ENCODE measurements around the gene ABCA13. TPM values are rescaled to one million over a fixed set of nuclear protein-coding genes. Genes with fewer than 3 reads are reported as not detected.

ABCA13 gene
- polyA plus RNA-seq, 3 donors, result 0.10 to 0.41 (median 0.37) TPM

DNA sequence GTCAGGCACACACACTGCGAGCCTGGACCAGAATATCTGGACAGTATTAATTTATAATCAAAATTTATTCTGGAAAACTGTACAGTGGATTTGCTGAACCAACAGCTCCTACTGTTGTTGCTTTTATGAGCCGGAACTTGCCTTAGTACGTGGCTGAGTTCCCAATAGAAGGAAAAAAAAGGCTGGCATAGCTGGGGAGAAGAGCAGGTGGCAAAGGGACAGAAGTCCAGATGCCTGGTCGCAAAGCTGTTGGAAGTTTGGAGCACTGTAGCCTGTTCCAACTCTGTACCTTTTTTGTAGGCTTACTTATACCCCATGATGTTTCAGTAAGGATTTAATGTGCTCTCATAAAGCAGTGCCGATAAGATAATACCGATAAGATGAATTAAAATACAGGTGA lies 333.8 kb downstream of the ABCA13 start:
- no peaks in the 10 kb centered on the region for H4K20me1 ChIP-seq (ENCODE audit: insufficient read depth, low read length)
- Mint-ChIP-seq H3K27me3 (ENCODE audit: low read depth in 3 of 3) (peaks cover 0 to 2% (median 0%) of the 10 kb centered on the region in 3 donors), H3K36me3 (peaks cover 0 to 2% of the 10 kb centered on the region in 2 donors), H3K4me3 (no peak overlapping the region), H3K27ac (no peak overlapping the region), H3K4me1 (no peaks in the 10 kb centered on the region), H3K9me3 (peaks cover 0 to 6% (median 0%) of the 10 kb centered on the region in 7 donors)
- no peak overlapping the region for H3K27ac ChIP-seq (ENCODE audit: low read depth in 1 of 2, low read length in 2 of 2)
- 100% methylated on average over 3 of the region's 6 CpGs for WGBS (ENCODE audit: insufficient coverage)
- H3K36me3 ChIP-seq (replicated peaks in 1 of 2; ENCODE audit: control insufficient read depth in 1 of 2, insufficient read depth in 2 of 2, low read length in 2 of 2), result no peaks in the 10 kb centered on the region
- no peaks in the 10 kb centered on the region for H3K9me3 ChIP-seq (replicated peaks in 1 of 2; ENCODE audit: control insufficient read depth in 1 of 2, insufficient read depth in 1 of 2, low read length in 2 of 2)
- no peak overlapping the region for H3K4me3 ChIP-seq (replicated peaks in 1 of 3; ENCODE audit: low read depth in 2 of 3, low read length in 3 of 3)
- intact Hi-C loops (cut with micrococcal nuclease), result no loop called here
- no peak for DNase-seq
- TF ChIP-seq, protein P1, sequence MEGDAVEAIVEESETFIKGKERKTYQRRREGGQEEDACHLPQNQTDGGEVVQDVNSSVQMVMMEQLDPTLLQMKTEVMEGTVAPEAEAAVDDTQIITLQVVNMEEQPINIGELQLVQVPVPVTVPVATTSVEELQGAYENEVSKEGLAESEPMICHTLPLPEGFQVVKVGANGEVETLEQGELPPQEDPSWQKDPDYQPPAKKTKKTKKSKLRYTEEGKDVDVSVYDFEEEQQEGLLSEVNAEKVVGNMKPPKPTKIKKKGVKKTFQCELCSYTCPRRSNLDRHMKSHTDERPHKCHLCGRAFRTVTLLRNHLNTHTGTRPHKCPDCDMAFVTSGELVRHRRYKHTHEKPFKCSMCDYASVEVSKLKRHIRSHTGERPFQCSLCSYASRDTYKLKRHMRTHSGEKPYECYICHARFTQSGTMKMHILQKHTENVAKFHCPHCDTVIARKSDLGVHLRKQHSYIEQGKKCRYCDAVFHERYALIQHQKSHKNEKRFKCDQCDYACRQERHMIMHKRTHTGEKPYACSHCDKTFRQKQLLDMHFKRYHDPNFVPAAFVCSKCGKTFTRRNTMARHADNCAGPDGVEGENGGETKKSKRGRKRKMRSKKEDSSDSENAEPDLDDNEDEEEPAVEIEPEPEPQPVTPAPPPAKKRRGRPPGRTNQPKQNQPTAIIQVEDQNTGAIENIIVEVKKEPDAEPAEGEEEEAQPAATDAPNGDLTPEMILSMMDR (IDR thresholded peaks at IDR 0.05), result no peak
- no peak overlapping the region for H3K9ac ChIP-seq (ENCODE audit: insufficient read depth, low read length, poor library complexity, severe bottlenecking)
- H3K4me1 ChIP-seq (ENCODE audit: control insufficient read depth in 1 of 2, insufficient read depth in 2 of 2, low read length in 2 of 2), result no peaks in the 10 kb centered on the region
- no peak overlapping the region for H3K4me2 ChIP-seq (replicated peaks; ENCODE audit: extremely low read depth, low read length, poor library complexity, severe bottlenecking)
- H2AFZ ChIP-seq (ENCODE audit: insufficient read depth, low read depth, low read length, poor library complexity, severe bottlenecking), result no peak overlapping the region
- no peaks in the 10 kb centered on the region for H3K79me2 ChIP-seq (ENCODE audit: insufficient read depth, low read length)
- no peaks in the 10 kb centered on the region for H3K27me3 ChIP-seq (ENCODE audit: control insufficient read depth in 2 of 2, insufficient read depth in 2 of 2, low read length in 2 of 2)

DNA sequence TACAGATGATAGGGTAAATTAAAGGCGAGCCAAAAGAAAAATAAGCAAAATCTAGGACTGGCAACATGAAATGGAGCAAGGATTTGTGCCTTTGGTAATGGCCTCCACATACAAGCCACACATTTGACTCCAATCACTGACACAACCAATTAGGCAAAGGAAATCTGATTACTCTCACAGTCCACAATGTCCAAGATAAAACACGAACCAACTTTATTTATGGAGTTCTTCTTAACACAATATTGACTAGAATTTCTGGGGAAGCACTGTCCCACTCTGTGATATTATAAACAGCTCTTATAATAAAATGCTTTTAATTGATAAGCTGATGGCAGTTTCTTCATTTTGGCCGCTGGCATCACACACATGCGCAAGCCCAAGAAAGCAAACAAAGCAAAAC lies 334.2 kb downstream of the ABCA13 start:
- H3K4me3 Mint-ChIP-seq, result no peak overlapping the region
- no peak for DNase-seq
- H4K20me1 ChIP-seq (ENCODE audit: insufficient read depth, low read length), result no peaks in the 10 kb centered on the region
- peaks cover 0 to 2% of the 10 kb centered on the region in 2 donors for H3K36me3 Mint-ChIP-seq
- H3K36me3 ChIP-seq (replicated peaks in 1 of 2; ENCODE audit: control insufficient read depth in 1 of 2, insufficient read depth in 2 of 2, low read length in 2 of 2), result no peaks in the 10 kb centered on the region
- no peak overlapping the region for H3K4me3 ChIP-seq (replicated peaks in 1 of 3; ENCODE audit: low read depth in 2 of 3, low read length in 3 of 3)
- peaks cover 0 to 6% (median 0%) of the 10 kb centered on the region in 7 donors for H3K9me3 Mint-ChIP-seq
- no peaks in the 10 kb centered on the region for H3K27me3 ChIP-seq (ENCODE audit: control insufficient read depth in 2 of 2, insufficient read depth in 2 of 2, low read length in 2 of 2)
- no peak overlapping the region for H3K9ac ChIP-seq (ENCODE audit: insufficient read depth, low read length, poor library complexity, severe bottlenecking)
- WGBS (ENCODE audit: insufficient coverage), result no CpG with 5 or more reads among the region's 4 CpGs
- H3K4me1 ChIP-seq (ENCODE audit: control insufficient read depth in 1 of 2, insufficient read depth in 2 of 2, low read length in 2 of 2), result no peaks in the 10 kb centered on the region
- H3K27ac ChIP-seq (ENCODE audit: low read depth in 1 of 2, low read length in 2 of 2), result no peak overlapping the region
- intact Hi-C loops (cut with micrococcal nuclease), result no loop called here
- TF ChIP-seq, protein P1 (IDR thresholded peaks at IDR 0.05), result no peak
- H3K4me2 ChIP-seq (replicated peaks; ENCODE audit: extremely low read depth, low read length, poor library complexity, severe bottlenecking), result no peak overlapping the region
- H3K27ac Mint-ChIP-seq, result no peak overlapping the region
- H2AFZ ChIP-seq (ENCODE audit: insufficient read depth, low read depth, low read length, poor library complexity, severe bottlenecking), result no peak overlapping the region
- no peaks in the 10 kb centered on the region for H3K4me1 Mint-ChIP-seq
- H3K27me3 Mint-ChIP-seq (ENCODE audit: low read depth in 3 of 3), result peaks cover 0 to 2% (median under 1%) of the 10 kb centered on the region in 3 donors
- no peaks in the 10 kb centered on the region for H3K79me2 ChIP-seq (ENCODE audit: insufficient read depth, low read length)
- no peaks in the 10 kb centered on the region for H3K9me3 ChIP-seq (replicated peaks in 1 of 2; ENCODE audit: control insufficient read depth in 1 of 2, insufficient read depth in 1 of 2, low read length in 2 of 2)
